GM10266 (cell line): ENCODE results near the gene PLCD3.

ENCODE experiments used
- DNase-seq: peaks from one replicate; pipeline ENCODE4 v3.0.0; 2012; ENCODE audit errors: extremely low spot score
- TF ChIP-seq, protein P1 (sequence below): IDR thresholded peaks from 2 replicates; pipeline ENCODE4 v1.5.1; 2012; ENCODE audit warnings: mild to moderate bottlenecking, low read depth; ENCODE audit not compliant: control insufficient read depth, insufficient read depth; ENCODE audit errors: missing control alignments

The PLCD3 gene

DNA sequence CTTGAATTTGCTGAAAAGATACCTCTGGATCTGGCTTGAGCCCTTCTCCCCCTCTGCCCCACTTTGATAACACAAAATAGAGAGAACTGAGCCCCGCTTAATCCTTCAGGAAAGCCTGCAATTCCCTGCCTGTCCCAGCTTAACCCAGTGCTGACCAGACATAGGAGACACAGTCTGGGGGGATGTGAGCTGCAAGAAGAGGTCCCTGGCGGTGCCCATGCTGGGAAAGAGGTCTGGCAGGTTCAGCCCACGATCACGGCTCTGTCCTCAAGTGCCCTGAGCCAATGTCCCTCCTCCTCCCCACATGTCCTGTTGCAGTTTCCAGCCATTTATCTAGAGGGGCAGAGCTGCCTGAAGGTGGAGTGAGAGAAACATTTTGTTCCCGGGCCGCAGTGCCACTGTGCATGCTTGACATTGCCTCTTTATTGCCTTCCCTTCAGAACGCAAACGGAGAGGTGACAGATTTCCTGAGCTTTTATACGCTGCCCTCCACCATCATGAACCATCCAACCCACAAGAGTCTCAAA, 29.0 kb downstream of the PLCD3 start:
- TF ChIP-seq, protein P1, sequence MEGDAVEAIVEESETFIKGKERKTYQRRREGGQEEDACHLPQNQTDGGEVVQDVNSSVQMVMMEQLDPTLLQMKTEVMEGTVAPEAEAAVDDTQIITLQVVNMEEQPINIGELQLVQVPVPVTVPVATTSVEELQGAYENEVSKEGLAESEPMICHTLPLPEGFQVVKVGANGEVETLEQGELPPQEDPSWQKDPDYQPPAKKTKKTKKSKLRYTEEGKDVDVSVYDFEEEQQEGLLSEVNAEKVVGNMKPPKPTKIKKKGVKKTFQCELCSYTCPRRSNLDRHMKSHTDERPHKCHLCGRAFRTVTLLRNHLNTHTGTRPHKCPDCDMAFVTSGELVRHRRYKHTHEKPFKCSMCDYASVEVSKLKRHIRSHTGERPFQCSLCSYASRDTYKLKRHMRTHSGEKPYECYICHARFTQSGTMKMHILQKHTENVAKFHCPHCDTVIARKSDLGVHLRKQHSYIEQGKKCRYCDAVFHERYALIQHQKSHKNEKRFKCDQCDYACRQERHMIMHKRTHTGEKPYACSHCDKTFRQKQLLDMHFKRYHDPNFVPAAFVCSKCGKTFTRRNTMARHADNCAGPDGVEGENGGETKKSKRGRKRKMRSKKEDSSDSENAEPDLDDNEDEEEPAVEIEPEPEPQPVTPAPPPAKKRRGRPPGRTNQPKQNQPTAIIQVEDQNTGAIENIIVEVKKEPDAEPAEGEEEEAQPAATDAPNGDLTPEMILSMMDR: no peak
- DNase-seq: no peak

DNA sequence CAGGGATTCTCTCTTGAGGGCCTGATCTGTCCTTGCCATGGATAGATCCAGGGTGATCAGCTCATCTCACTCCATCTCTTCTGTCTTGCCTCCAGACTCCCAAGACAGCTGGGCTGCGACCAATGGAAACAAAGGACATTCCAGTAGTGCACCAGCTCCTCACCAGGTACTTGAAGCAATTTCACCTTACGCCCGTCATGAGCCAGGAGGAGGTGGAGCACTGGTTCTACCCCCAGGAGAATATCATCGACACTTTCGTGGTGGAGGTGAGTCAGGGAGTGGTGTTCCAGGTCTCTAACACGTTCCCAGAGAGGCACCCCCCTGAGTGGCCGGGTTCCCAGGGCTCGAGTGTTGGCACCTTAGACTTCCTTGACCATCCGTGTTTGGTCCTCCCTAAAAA, 29.5 kb downstream of the PLCD3 start:
- TF ChIP-seq, protein P1: no peak
- DNase-seq: no peak

DNA sequence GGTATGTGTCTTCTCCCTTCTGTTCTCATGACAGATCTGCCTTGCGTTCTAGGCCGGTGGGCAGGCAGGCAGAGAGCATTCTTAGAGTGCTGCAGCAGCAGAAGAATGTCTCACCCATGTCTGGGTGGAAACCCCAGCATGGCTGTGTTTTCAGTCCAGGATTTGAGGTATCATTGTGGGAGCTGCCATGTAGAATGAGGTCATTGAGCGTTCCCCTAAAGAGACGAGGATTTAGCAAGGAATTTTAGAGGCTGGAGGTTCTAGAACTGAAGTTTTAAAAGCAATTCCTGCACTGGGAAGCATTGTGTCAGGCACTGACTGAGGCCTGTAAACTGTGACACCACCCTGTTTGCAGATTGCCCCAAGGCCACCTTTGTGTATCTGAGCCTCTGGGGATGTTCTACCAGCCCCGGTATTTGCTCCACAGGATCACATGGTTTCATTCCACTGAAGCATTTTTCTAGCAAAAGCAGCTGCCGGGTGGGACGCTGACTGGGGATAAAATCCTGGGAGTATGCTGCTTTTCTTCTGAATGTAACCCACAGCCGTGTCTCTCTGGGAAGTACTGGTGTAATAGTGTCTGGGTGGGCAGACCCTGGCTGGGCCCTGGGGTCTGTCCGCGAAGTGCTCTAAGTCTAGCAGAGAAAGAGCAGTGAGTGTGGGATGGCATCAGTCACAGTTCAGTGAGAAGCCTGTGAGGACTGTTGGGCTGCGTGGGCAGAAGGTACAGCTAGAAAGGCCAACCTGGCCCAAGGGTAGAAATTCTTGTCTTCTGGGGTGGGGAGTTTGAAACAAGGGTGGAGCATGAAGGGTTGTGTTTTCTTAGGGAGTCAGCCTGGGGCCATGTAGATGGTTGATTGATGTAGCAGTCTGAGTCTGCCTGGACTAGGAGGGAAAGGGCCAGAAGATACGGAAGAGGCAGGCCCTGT, 30.2 kb downstream of the PLCD3 start:
- TF ChIP-seq, protein P1: no peak
- no peak for DNase-seq

DNA sequence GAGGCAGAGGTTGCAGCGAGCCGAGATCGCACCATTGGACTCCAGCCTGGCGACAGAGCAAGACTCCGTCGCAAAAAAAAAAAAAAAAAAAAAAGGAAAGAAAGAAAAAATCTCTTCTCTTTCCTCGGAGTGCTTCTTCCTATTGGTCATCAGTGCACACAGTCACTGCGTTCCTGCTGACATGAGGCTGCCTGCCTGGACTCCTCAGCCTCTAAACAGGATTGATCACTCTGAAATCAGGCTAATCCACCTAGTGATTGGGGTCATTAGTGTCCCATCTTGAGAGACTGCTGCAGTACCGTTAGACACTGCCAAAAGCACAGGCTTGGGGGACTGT, 30.8 kb downstream of the PLCD3 start:
- no peak for DNase-seq
- TF ChIP-seq, protein P1: no peak

DNA sequence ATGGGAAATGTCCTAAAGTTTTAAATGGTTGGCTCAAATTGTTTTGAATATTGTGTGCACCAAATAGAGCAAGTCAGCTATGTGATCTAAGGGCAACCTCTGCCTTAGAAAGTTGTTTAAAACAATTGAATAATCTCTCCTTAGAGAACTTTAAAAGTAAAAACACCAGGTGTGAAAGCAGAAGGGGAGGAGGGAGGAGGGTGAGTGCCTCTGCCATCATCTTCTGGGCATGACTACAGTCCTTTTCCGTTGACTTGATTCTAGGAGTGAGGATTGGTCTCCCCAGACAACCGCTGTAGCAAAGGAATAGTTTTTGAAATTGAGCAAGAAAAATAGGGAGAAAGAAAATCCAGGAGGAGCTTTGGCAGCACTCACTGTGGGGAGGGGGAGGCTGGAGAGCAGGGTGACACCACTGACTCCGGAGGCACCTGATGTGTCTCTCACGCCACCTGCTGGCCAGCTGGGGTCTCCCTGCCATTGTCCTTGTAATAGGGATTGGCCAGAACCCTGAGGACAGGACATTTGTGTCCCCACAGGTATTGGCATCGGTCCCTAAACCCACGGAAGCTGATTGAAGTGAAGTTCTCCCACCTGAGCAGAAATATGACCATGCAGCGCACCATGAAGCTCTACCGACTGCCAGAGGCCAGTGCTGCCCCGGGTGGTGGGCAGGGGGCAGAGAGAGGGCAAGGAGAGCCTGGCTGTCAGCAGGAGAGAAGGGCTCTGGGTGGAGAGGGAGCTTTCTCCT, 33.3 kb downstream of the PLCD3 start:
- TF ChIP-seq, protein P1: peak; percentile 89
- peak; percentile 83 for DNase-seq

DNA sequence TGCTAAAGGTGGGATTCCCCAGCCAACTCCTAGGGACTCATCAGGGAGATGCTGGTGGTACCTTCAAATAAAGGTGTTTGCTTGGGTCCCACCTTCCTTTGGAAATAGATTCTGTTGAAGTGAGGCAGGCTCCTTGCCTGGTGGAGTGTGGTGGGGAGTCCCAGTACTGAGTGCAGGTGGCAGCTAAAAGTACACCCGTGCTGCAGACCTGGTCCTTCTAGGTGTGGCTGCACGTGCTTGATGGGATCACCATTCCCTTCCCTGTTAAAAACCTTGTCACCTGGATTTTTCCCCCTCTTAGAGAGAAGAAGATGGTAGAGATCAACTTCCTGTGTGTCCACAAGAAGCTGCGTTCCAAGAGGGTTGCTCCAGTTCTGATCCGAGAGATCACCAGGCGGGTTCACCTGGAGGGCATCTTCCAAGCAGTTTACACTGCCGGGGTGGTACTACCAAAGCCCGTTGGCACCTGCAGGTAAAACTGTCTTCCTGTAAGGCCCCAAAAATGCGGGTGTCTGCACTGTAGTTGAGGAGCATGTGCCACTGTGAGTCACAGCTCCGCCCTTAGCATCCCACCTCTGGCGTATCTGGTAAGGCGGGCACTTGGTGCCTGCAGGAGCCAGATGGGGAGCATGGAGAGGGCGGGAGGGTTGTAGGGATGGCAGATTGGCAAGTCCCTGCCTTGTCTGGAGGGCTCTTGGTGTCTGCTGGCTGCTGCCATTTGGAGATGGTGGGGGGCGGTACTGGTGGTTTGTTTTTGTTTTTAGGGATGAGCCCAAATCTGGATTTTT, 34.0 kb downstream of the PLCD3 start:
- no peak for DNase-seq
- TF ChIP-seq, protein P1: no peak
